Measurements from ENCODE around the gene TM4SF4.

TM4SF4 gene

GRCh38 chr3:149515249-149515648 lies 40.8 kb downstream of the TM4SF4 start:
- no peak for DNase-seq

- no peak for DNase-seq
Observed at GRCh38 chr3:149516920-149517319, 42.4 kb downstream of the TM4SF4 start.

GRCh38 chr3:149519912-149520311 lies 45.4 kb downstream of the TM4SF4 start:
- no peak for DNase-seq

- no peak for DNase-seq
Observed at GRCh38 chr3:149523512-149524299, 49.2 kb downstream of the TM4SF4 start.

GRCh38 chr3:149527531-149528339 lies 53.2 kb downstream of the TM4SF4 start:
- DNase-seq = no peak

- no peak for DNase-seq
Observed at GRCh38 chr3:149528340-149528650, 53.8 kb downstream of the TM4SF4 start.

GRCh38 chr3:149529099-149529498 lies 54.6 kb downstream of the TM4SF4 start:
- DNase-seq = no peak

GRCh38 chr3:149532489-149533180 lies 58.1 kb downstream of the TM4SF4 start:
- DNase-seq = no peak

GRCh38 chr3:149534082-149534481 lies 59.6 kb downstream of the TM4SF4 start:
- no peak for DNase-seq

GRCh38 chr3:149534671-149535332 lies 60.3 kb downstream of the TM4SF4 start:
- no peak for DNase-seq

- no peak for DNase-seq
Observed at GRCh38 chr3:149535333-149535685, 60.8 kb downstream of the TM4SF4 start.

- no peak for DNase-seq
Observed at GRCh38 chr3:149536429-149536828, 61.9 kb downstream of the TM4SF4 start.

GRCh38 chr3:149538371-149538770 lies 63.9 kb downstream of the TM4SF4 start:
- no peak for DNase-seq

- no peak for DNase-seq
Observed at GRCh38 chr3:149541091-149541491, 66.6 kb downstream of the TM4SF4 start.

GRCh38 chr3:149542375-149543312 lies 68.1 kb downstream of the TM4SF4 start:
- no peak for DNase-seq

- DNase-seq = no peak
Observed at GRCh38 chr3:149545049-149545448, 70.6 kb downstream of the TM4SF4 start.

GRCh38 chr3:149547413-149547812 lies 72.9 kb downstream of the TM4SF4 start:
- no peak for DNase-seq

GRCh38 chr3:149547954-149548668 lies 73.6 kb downstream of the TM4SF4 start:
- no peak for DNase-seq

GRCh38 chr3:149548669-149549065 lies 74.2 kb downstream of the TM4SF4 start:
- no peak for DNase-seq

GRCh38 chr3:149551500-149551899 lies 77.0 kb downstream of the TM4SF4 start:
- DNase-seq = no peak

GRCh38 chr3:149552700-149553099 lies 78.2 kb downstream of the TM4SF4 start:
- no peak for DNase-seq

Data from AML-193 (cell line).